HG02885 (cell line): ENCODE measurements around the gene AP2A1.

ENCODE experiments used
- ATAC-seq: cut with Tn5 transposase; IDR thresholded peaks from one replicate; pipeline ENCODE4 v1.9.1; 2021; ENCODE audit warnings: mild to moderate bottlenecking; ENCODE audit not compliant: unreplicated experiment, poor library complexity

The AP2A1 gene

GRCh38 chr19:49833599-49833998, 66.8 kb downstream of the AP2A1 start:
- no peak for ATAC-seq

DNA sequence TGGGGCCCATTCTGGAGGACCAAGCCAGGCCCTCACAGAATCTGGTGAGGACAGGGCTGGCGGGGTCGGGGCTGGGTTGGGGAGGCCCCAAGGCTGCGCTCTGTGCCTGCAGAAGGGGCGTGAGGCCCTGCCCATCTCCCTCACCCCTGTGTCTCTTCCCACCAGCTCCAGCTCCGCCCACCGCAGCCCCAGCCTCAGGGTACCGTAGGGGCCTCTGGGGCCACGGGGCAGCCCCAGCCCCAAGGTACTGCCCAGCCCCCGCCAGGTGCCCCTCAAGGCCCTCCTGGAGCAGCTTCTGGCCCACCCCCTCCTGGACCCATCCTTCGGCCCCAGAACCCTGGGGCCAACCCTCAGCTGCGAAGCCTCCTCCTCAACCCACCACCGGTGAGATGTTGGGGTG, 68.8 kb downstream of the AP2A1 start:
- ATAC-seq, result no peak

DNA sequence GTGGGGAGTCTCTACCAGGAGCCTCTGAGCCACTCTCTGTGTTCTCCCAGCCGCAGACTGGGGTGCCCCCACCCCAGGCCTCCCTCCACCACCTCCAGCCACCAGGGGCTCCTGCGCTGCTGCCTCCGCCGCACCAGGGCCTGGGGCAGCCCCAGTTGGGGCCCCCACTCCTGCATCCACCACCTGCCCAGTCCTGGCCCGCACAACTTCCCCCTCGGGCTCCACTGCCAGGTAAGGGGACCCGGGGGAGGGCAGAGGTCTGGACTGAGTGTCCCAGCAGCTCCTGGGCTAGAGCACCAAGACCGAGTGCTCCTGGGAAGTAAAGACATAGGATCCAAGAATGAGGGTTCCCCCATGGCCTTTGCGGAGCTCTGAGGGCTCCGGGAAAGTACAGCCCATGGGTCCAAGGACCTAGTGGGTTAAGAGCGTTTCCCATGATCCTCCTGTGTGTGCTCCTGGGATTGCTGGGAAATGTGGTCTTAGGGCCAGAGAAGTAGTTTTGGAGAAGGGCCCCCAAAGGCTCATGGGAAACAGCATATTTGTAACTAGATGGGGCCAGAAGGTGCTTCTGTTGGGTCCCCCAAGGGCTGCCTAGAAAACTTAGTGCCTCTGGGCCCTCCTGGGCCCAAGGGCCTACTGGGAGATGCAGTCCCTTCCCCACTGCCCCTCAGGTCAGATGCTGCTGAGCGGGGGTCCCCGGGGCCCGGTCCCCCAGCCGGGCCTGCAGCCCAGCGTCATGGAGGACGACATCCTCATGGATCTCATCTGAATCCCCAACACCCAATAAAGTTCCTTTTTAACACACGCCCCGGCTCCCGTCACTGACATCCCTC, 69.6 kb downstream of the AP2A1 start:
- ATAC-seq, result no peak

GRCh38 chr19:49837009-49837310, 70.2 kb downstream of the AP2A1 start:
- no peak for ATAC-seq

DNA sequence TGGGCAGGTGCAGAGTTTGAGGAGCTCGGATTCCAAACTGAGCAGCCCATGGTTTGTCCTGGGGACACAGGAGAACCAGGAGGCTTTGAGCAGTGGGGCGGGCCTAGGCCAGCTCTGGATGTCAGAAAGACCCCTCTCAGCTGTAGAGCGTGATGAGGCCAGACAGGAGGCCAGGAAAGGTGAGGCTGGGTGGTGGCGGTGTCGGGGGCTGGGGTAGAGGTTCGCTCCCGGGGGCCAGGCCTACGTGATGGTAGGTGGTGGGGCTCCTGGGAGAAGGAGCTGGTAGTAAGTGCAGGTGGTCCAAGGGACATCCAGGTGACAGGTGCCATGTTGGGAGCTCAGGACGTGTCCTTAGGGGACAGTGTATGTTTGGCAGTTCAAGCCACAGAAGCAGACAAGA, 70.6 kb downstream of the AP2A1 start:
- ATAC-seq, result no peak

GRCh38 chr19:49838885-49839588, 72.2 kb downstream of the AP2A1 start:
- ATAC-seq, result no peak

DNA sequence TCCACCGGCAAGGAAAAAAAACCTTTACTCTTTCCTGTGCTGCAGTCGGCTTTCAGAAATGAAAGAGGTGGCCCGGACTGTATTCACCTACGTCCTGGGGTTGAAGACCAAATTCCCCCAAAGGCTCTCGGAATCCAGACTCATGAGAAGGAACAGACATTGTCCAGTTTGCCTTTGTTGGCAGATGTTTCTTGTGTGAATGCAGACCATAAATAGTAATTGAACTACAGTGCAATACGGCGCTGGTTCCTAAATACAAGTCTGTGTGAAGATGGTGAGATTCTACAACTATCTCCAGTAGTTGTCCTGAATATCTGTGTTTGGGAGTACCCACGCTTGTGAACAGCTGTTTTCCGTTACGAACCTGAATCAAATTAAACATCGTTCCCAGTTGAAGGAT, 72.9 kb downstream of the AP2A1 start:
- ATAC-seq, result no peak

DNA sequence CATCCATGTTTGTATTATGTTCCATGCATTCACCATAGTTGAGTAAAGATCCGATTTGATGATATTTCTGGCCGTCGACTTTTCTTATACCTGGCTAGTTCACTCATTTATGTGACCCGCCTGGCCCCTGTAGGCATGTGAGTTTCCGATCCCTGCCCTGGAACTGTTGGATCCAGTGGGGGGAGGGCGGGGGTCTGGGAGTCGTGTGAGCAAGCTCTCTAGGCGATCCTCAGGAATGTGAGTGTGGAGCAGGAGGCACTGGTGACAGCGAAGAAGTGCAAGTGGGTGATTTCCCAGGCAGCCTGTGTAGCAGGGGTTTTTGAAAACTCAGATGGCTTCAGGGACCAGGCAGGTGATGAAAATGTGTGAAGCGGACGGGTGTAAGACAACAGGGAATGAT, 73.5 kb downstream of the AP2A1 start:
- ATAC-seq, result no peak

DNA sequence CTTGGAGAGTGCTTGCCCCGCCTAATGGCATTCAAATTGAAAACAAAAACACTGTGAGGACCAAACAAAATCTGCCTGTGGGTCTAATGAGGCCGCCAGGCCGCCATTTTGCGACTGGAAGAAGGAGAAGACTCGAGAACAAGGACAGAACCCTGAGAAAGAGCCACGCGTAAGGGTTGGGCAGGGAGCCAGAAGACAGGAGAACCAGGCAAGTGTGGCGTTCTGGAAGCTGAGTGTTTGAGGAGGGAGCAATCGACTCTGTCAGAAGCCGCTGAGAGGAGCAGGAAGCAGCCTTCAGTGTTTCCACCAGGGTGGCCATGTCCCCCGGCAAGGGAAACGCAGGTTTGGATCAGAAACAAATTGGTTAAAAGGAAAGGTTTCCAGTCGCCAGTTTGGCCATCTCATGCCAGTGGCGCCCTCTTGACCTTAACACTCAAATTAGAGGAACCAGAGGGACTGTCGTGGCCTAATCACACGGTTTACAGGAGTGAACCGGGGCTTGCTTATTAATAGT, 74.0 kb downstream of the AP2A1 start:
- no peak for ATAC-seq

GRCh38 chr19:49843265-49843664, 76.5 kb downstream of the AP2A1 start:
- no peak for ATAC-seq

DNA sequence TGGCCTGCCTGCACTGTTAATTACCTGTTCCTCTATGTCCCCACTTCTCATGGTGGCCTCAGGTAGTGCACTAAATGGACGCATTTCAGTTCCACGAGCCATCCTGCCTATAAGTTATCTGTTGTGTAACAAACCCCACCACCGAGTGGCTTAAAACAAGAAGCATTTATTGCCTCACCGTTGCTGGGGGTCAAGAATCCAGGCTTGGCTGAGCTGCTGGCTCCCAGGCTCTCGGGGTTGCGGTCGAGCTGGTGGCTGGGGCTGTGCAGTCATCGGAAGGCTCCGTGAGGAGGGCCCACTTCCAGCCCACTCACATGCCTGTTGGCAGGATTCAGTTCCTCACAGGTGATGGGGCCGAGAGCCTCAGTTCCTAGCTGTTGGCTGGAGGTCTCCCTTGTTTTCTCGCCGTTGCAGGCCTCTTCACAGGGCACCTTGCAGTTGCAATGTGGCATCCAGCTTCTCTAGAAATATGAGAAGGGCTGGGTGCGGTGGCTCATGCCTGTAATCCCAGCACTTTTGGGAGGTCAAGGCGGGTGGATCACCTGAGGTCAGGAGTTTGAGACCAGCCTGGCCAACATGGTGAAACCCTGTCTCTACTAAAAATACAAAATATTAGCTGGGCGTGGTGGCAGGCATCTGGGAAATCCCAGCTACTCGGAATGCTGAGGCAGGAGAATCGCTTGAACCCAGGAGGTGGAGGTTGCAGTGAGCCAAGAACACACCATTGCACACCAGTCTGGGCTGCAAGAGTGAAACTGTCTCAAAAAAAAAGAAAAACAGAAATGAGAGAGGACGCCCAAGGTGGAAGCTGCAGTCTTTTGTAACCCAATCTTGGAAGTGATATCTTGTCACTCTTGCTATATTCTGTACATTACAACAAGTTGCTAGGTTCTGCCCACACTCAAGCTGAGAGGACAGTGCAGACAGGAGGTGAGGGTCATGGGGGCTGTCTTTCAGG, 77.6 kb downstream of the AP2A1 start:
- ATAC-seq, result no peak

GRCh38 chr19:49845414-49845813, 78.6 kb downstream of the AP2A1 start:
- ATAC-seq, result no peak

GRCh38 chr19:49846408-49846807, 79.6 kb downstream of the AP2A1 start:
- ATAC-seq, result no peak

DNA sequence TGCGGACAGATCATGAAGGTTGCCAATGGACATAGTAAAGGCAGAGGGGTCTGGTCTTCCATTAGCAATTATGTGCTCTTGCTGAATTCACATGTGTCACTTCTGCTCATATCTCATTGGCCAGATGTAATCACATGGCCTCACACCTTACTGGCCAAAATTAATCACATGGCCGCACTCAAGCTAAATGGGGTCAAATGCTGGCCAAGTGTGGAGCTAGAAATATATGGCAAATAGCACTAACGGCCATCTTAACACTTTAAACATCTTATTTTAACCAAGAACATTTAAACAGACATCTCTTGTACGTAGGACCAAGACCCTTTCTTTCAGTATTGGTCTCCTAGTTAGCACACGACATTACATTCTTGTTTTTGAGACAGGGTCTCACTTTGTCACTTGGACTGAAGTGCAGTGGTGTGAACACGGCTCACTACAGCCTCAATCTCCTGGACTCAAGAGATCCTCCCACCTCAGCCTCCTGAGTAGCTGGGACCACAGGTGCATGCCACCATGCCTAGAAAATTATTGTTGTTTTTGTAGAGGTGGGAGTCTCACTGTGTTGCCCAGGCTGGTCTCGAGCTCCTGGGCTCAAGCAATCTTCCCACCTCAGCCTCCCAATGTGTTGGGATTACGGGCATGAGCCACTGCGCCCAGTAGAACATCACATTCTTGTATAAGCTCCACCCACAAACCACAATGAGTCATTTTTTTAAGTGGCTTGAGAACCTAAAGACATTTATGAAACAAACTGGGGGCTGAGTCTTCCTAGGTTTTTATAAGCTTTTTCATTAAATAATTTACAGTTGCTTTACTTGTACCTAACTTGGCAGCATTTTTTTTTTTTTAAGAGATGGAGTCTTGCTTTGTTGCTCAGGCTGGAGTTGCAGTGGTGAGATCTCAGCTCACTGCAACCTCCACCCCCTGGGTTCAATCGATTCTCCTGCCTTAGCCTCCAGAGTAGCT, 81.2 kb downstream of the AP2A1 start:
- ATAC-seq, result no peak

DNA sequence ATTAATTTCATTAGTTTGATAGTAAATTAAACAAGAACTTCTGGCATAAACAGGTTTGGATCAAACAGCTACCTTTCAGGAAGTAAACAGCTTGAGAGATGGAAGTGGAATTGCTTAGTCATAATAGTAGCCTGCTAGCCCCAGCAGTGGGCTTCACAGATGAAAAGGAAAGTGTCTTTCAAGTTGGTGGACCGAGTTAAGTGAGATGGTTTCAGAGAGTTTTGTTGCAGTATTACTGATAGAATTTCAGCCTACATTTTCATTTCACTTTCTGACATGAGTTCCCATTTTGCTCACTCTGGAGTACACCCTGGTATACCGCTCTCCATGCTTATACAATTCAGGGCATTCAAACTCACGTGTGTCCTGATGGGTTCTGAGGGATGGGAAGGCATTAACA, 82.1 kb downstream of the AP2A1 start:
- no peak for ATAC-seq

- no peak for ATAC-seq
These were observed 82.8 kb downstream of the AP2A1 start for GRCh38 chr19:49849433-49850220.

DNA sequence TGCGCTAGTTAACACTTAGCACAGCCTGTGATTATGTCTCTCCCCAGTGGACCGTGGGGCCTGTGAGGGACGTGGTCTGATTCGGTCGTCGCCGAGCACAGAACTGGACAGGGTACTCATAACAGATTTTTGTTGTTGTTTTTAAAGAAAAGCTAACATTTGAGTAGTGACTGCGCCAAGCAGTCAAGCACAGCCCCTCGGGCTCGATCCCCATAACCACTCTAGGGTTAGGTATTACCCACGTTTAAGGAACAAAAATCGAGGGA, 83.4 kb downstream of the AP2A1 start:
- peak; percentile 2 for ATAC-seq

GRCh38 chr19:49850487-49851342, 83.9 kb downstream of the AP2A1 start, which contains the start of gene PTOV1:
TSS of gene PTOV1 (plus strand) at chr19:49851159.
- peak; percentile 81 for ATAC-seq
